Smooth muscle cell (in vitro differentiated cells): ENCODE data around the gene EIF4G3. TPM values are rescaled to one million over a fixed set of nuclear protein-coding genes. Genes with fewer than 3 reads are reported as not detected.
A peak's percentile ranks its signal among the peaks of the same experiment; 100 is the strongest.

Experiments
- DNase-seq: peaks from one replicate; lab custom pipeline; 2025; ENCODE audit not compliant: unreplicated experiment; lab: John Stamatoyannopoulos, UW
- H2AFZ ChIP-seq: fragments of 200-600 bp; sonication (generic); 2 replicates; pipeline ENCODE4 v1.6.0; 2016; ENCODE audit warnings: antibody characterized with exemption, low read depth, mild to moderate bottlenecking
- H3F3A ChIP-seq: fragments of 200-600 bp; sonication (generic); 2 replicates; pipeline ENCODE4 v1.6.0; 2017; ENCODE audit warnings: antibody characterized with exemption, low read depth
- H3K27ac ChIP-seq: fragments of 200-600 bp; sonication (generic); 2 replicates; pipeline ENCODE4 v1.5.1; 2016; ENCODE audit warnings: low read depth, mild to moderate bottlenecking
- H3K27me3 ChIP-seq: fragments of 200-600 bp; sonication (generic); 2 replicates; pipeline ENCODE4 v1.6.1; 2016; ENCODE audit warnings: low read depth, mild to moderate bottlenecking
- H3K36me3 ChIP-seq: fragments of 200-600 bp; sonication (generic); 2 replicates; pipeline ENCODE4 v1.5.1; 2016; ENCODE audit warnings: low read depth
- H3K4me1 ChIP-seq: fragments of 200-600 bp; sonication (generic); 2 replicates; pipeline ENCODE4 v1.5.1; 2016; ENCODE audit warnings: low read depth
- H3K4me2 ChIP-seq: fragments of 200-600 bp; sonication (generic); 2 replicates; pipeline ENCODE4 v1.6.0; 2016; ENCODE audit warnings: mild to moderate bottlenecking
- H3K4me3 ChIP-seq: fragments of 200-600 bp; sonication (generic); 2 replicates; pipeline ENCODE4 v1.5.1; 2016; ENCODE audit warnings: mild to moderate bottlenecking
- H3K79me2 ChIP-seq: fragments of 200-600 bp; sonication (generic); 2 replicates; pipeline ENCODE4 v1.6.0; 2016; ENCODE audit warnings: low read depth, mild to moderate bottlenecking
- H3K9ac ChIP-seq: fragments of 200-600 bp; sonication (generic); 2 replicates; pipeline ENCODE4 v1.6.0; 2016; ENCODE audit warnings: low read depth
- H3K9me3 ChIP-seq: fragments of 200-600 bp; sonication (generic); replicated peaks from 2 replicates; pipeline ENCODE4 v1.5.1; 2016; ENCODE audit warnings: low read depth
- H4K20me1 ChIP-seq: fragments of 200-600 bp; sonication (generic); 2 replicates; pipeline ENCODE4 v1.6.0; 2016; ENCODE audit warnings: low read depth
- WGBS: methylation state at CpG from one replicate; pipeline ENCODE4 v1.1.7; 2016; ENCODE audit warnings: low lambda C conversion rate; 5-methylcytosine and 5-hydroxymethylcytosine counted together
- polyA plus RNA-seq: library from polyadenylated mRNA; unstranded; fragments of >200 nt; fragmentation: Nextera tagmentation; extraction: Ambion mirVana; gene quantifications from 2 replicates; pipeline ENCODE4 v1.2.1, GENCODE V29; 2016
- total RNA-seq: library from RNA; depleted of rRNA; stranded (reverse); fragments of >200 nt; gene quantifications from 2 replicates; pipeline ENCODE4 v1.2.3, GENCODE V29; 2014
- TF ChIP-seq, protein P1 (sequence below): fragments of 200-600 bp; sonication (generic); IDR thresholded peaks from 2 replicates; pipeline ENCODE4 v1.5.1; 2017; ENCODE audit warnings: borderline replicate concordance, mild to moderate bottlenecking, antibody characterized with exemption; ENCODE audit not compliant: insufficient read depth, poor library complexity, severe bottlenecking

The EIF4G3 gene
- total and polyA plus RNA-seq, 2 experiments from 2014 or later = 31.5 to 49.5 TPM

DNA sequence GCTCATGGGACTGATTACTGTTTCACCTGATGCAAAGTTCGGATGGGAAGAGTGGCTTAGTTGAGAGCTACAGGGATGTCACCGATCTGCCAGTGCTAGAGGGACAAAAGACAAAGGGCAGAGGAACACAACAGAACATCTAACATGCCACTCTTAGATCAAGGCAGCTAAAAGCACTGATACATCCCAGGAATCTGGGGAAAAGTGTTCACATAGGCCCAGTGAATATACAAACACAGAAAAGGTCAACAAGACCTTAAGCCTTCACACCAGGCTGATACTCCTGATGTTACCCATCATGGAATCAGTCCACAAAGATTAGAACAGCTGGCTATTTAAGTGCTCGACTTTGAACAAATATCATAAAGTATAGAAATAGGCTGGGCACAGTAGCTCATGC, 163.2 kb downstream of the EIF4G3 start:
- peak overlapping the region; percentile 28 for H3K4me2 ChIP-seq
- no peak for DNase-seq

DNA sequence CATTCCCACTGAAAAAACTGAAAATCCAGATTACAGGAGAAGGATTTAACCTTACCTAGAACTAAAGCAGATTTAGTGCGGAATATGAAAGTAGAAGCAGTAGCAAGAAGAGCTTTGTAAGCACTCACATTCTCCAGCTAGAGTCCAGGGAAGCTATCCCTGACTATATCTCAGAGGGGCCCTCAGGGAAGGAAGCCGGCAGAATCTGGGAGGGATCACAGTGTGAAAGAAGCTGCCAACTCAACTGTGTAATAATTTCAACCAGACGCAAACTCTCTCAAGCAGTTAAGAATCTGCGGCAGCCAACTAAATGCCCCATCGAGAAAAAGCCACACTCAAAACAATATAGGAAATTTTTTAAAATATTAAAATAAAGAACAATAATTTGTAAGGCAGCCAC, 163.8 kb downstream of the EIF4G3 start:
- Histone ChIP-seq H3K9ac (no peak overlapping the region), H3K79me2 (peaks cover 86% of the 10 kb centered on the region), H3K27me3 (no peaks in the 10 kb centered on the region), H3K36me3 (no peaks in the 10 kb centered on the region), H3K4me2 (peak overlapping the region; percentile 28), H4K20me1 (peaks cover 64% of the 10 kb centered on the region), H3K9me3 (no peaks in the 10 kb centered on the region), H3F3A (no peaks in the 10 kb centered on the region), H3K4me3 (no peak overlapping the region), H3K4me1 (peaks cover 11% of the 10 kb centered on the region), H3K27ac (peak overlapping the region; percentile 62), H2AFZ (no peak overlapping the region)
- no peak for DNase-seq
- WGBS = 29% methylated on average over 5 of the region's 5 CpGs
- TF ChIP-seq, protein P1, sequence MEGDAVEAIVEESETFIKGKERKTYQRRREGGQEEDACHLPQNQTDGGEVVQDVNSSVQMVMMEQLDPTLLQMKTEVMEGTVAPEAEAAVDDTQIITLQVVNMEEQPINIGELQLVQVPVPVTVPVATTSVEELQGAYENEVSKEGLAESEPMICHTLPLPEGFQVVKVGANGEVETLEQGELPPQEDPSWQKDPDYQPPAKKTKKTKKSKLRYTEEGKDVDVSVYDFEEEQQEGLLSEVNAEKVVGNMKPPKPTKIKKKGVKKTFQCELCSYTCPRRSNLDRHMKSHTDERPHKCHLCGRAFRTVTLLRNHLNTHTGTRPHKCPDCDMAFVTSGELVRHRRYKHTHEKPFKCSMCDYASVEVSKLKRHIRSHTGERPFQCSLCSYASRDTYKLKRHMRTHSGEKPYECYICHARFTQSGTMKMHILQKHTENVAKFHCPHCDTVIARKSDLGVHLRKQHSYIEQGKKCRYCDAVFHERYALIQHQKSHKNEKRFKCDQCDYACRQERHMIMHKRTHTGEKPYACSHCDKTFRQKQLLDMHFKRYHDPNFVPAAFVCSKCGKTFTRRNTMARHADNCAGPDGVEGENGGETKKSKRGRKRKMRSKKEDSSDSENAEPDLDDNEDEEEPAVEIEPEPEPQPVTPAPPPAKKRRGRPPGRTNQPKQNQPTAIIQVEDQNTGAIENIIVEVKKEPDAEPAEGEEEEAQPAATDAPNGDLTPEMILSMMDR = no peak

More for the DNA sequence above, 163.2 kb downstream of the EIF4G3 start:
- 85% methylated on average over 3 of the region's 3 CpGs for WGBS
- Histone ChIP-seq H4K20me1 (peaks cover 58% of the 10 kb centered on the region), H2AFZ (no peak overlapping the region), H3K36me3 (no peaks in the 10 kb centered on the region), H3K79me2 (peaks cover 85% of the 10 kb centered on the region), H3K4me3 (no peak overlapping the region), H3K4me1 (peaks cover 11% of the 10 kb centered on the region), H3K9me3 (no peaks in the 10 kb centered on the region), H3K9ac (no peak overlapping the region), H3K27me3 (no peaks in the 10 kb centered on the region), H3F3A (no peaks in the 10 kb centered on the region), H3K27ac (peak overlapping the region; percentile 62)
- TF ChIP-seq, protein P1 = no peak

DNA sequence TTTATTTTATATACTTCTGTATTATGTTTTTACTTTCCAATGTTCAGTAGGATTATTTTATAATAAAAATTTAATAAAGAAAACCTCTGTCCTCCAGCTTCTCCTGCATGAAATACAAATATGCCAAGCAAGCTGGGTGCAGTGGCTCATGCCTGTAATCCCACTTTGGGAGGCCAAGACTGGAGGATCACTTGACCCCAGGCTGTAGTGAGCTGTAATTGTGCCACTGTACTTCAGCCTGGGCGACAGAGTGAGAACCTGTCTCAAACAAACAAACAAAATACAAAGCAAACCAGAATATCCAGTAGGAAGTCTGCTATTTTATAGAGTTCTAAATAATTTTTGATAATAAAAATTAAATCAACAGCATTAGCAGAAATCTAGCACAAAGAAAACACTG, 168.8 kb downstream of the EIF4G3 start:
- Histone ChIP-seq H3K9me3 (no peaks in the 10 kb centered on the region), H2AFZ (no peak overlapping the region), H3K9ac (no peak overlapping the region), H4K20me1 (peaks cover 86% of the 10 kb centered on the region), H3K27ac (no peak overlapping the region), H3K27me3 (no peaks in the 10 kb centered on the region), H3F3A (no peaks in the 10 kb centered on the region), H3K79me2 (peaks cover 67% of the 10 kb centered on the region), H3K4me2 (no peak overlapping the region), H3K4me1 (peaks cover 3% of the 10 kb centered on the region), H3K36me3 (no peaks in the 10 kb centered on the region), H3K4me3 (no peak overlapping the region)
- TF ChIP-seq, protein P1 = no peak
- DNase-seq = no peak
- WGBS = 94% methylated on average over 1 of the region's 1 CpG

DNA sequence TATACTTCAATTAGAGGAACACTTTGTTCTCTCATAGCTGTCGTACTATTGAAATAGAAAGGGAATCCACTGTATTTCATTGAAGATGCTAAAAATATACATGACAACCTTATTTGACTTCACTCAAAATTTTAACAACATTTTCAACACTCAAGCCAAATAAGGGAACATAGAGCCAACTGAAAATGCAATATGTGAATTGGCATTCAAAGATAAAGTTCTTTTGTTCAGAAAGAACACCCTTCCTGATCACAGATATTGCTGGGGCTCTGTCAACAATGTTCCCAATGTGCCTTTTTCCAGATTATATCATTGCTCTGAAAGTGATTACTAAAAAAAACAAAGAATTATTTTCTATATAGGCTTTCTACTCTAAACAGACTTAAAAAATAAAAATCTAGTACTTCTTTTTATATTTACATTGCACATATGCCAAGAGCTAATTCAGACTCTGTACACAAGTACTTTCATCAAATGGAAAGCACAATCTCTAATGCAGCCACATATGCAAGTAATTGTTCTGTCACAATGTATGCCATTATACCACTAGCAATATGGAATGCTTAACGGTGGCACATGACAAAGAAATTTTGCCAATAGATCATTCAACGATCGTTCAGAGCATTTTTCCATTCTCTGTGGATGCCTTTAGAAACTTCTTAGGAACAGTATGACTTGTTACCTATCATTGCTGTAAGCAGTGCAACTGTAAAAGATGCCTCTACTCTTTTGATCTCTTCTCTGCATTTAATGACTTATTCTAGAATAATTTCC, 171.0 kb downstream of the EIF4G3 start:
- TF ChIP-seq, protein P1 = no peak
- no peak for DNase-seq
- peaks cover 50% of the 10 kb centered on the region for H3K79me2 ChIP-seq

More for the DNA sequence above, 171.0 kb downstream of the EIF4G3 start:
- no peak overlapping the region for H3K4me2 ChIP-seq
- no peaks in the 10 kb centered on the region for H3K36me3 ChIP-seq
- H3K9ac ChIP-seq = no peak overlapping the region
- H4K20me1 ChIP-seq = peaks cover 77% of the 10 kb centered on the region
- no peak overlapping the region for H3K4me3 ChIP-seq
- H3K4me1 ChIP-seq = no peaks in the 10 kb centered on the region
- H3F3A ChIP-seq = no peaks in the 10 kb centered on the region
- no peak overlapping the region for H2AFZ ChIP-seq
- 97% methylated on average over 4 of the region's 4 CpGs for WGBS
- H3K27me3 ChIP-seq = no peaks in the 10 kb centered on the region
- H3K9me3 ChIP-seq = no peaks in the 10 kb centered on the region
- H3K27ac ChIP-seq = no peak overlapping the region
